HG02588 (cell line): ENCODE data around the gene VPS35.

Experiments used
- ATAC-seq: cut with Tn5 transposase; IDR thresholded peaks from one replicate; pipeline ENCODE4 v1.9.1; 2021; ENCODE audit warnings: mild to moderate bottlenecking, moderate library complexity; ENCODE audit not compliant: unreplicated experiment

Gene VPS35

GRCh38 chr16:46620266-46621005 lies 68.5 kb downstream of the VPS35 start:
- no peak for ATAC-seq

DNA sequence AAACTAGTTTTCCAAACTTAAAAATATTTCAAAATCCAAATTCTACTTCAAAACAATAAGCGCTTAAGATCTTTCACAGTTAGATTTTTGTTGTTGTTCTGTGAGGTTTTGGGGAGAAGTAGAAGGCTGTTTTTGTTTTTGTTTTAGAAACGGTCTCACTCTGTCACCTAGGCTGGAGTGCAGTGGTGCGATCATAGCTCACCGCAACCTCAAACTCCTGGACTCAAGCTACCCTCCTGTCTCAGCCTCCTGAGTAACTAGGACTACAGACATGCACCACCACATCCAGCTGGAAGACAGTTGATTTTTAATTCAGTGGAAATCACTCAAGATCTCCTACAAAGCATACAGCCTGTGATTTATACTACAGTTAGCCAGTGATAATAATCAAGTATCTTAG lies 70.5 kb downstream of the VPS35 start:
- no peak for ATAC-seq

DNA sequence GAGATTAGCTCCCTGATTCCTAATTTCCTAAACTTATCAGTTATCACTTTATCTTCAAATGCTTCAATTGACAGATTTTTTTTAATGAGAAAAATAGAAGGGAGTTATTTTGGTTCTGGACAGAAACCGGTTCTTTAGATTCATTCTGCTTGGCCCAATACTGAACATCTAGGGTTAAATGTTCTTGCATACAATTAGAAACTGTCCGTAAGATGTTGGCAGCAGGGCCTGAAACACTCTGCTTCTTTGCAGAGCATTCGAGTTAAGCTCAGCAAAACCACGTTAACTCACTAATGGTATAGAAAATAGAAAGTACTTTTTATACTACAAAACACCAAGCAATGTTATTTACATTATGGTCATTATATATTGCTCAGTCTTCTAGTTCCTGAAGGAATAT lies 75.0 kb downstream of the VPS35 start:
- no peak for ATAC-seq

DNA sequence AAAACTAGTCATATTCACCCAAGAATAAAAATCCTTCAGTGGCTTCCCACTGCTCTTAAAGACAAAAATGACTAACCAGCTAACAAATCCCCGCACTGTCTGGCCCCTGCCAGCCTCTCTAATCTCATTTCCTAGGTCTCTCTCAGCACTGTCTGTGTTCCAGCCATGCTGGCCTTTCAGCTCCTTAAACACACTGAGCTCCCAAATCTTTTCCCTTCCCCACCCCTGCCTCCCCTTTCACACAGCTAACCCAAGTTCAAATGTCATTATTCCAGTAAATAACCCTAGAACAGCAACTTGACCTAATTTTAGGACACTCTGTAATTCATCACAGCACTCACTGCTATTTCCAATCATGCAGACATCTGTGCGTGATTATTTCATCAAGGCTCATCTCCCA lies 75.6 kb downstream of the VPS35 start:
- no peak for ATAC-seq

GRCh38 chr16:46612121-46612520 lies 76.9 kb downstream of the VPS35 start:
- ATAC-seq: peak; percentile 69

DNA sequence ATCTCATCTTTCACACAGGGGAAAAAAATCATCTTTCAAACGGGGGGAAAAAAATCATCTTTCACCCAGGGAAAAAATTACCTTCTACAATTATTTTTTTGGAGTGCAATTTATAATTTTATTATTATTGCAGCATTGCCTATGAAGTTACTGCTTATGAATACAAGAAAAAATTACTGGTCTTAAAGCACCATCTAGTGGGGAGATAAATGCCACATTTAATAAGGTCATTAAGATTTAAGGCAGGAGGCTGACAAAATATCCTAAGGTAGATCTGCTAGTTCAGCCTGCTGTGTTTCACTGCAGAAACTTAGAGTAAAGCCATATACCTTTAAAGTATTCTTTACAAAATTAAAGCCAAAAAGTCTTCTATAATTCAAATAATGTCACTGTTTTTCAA lies 81.4 kb downstream of the VPS35 start:
- ATAC-seq: no peak

GRCh38 chr16:46606231-46606630 lies 82.7 kb downstream of the VPS35 start:
- no peak for ATAC-seq
